Upper lobe of left lung (tissue), 6 donors: ENCODE results near the gene COL19A1. TPM values are rescaled to one million over a fixed set of nuclear protein-coding genes. Genes with fewer than 3 reads are reported as not detected.
"Not testable (repeated sequence)": the region's sequence is repeated elsewhere in the genome, so short reads cannot be mapped to it uniquely, and the experiment has no call there.

ENCODE experiments used
- ATAC-seq, 2 donors: fragments of 200-7000 bp; cut with Tn5 transposase; one replicate each; pipeline ENCODE4 v1.9.1; 2022; ENCODE audit warnings: mild to moderate bottlenecking in 2 of 2, moderate library complexity in 2 of 2; ENCODE audit not compliant: low FRiP score in 2 of 2
- DNase-seq, 2 donors: peaks; one replicate each; pipeline ENCODE4 v3.0.0-alpha.2; 2019 to 2020
- H3K27ac ChIP-seq, 4 donors: fragments of 200-600 bp; sonication (generic); one replicate each; pipeline ENCODE4 v1.5.1; 2016 to 2019
- H3K27me3 ChIP-seq, 4 donors: fragments of 200-600 bp; sonication (generic); one replicate each; pipeline ENCODE4 v1.5.1; 2017 to 2019
- H3K36me3 ChIP-seq, 4 donors: fragments of 200-600 bp; sonication (generic); one replicate each; pipeline ENCODE4 v1.5.1; 2016 to 2019
- H3K4me1 ChIP-seq, 4 donors: fragments of 200-600 bp; sonication (generic); one replicate each; pipeline ENCODE4 v1.5.1; 2018 to 2019
- H3K4me3 ChIP-seq, 4 donors: fragments of 200-600 bp; sonication (generic); one replicate each; pipeline ENCODE4 v1.5.1; 2017 to 2019; ENCODE audit warnings: mild to moderate bottlenecking in 2 of 4, moderate library complexity in 1 of 4
- H3K9me3 ChIP-seq, 4 donors: fragments of 200-600 bp; sonication (generic); one replicate each; pipeline ENCODE4 v1.5.1; 2018 to 2019
- EP300 ChIP-seq, 4 donors: sonication (generic); formaldehyde crosslinking; IDR thresholded peaks; one replicate each; pipeline ENCODE4 v1.5.1; 2017; ENCODE audit warnings: antibody characterized with exemption in 4 of 4, control low read depth in 2 of 4
- POLR2A ChIP-seq, 4 donors: fragments of 450-650 bp; IDR thresholded peaks; one replicate each; pipeline ENCODE4 v1.5.1; 2016 to 2017; ENCODE audit warnings: antibody characterized with exemption in 4 of 4, mild to moderate bottlenecking in 2 of 4
- POLR2AphosphoS5 ChIP-seq, 2 donors: sonication (generic); formaldehyde crosslinking; IDR thresholded peaks; one replicate each; pipeline ENCODE4 v1.5.1; 2017; ENCODE audit warnings: antibody characterized with exemption in 2 of 2
- WGBS, 2 donors: methylation state at CpG; one replicate each; pipeline ENCODE4 v1.1.5; 2017 to 2018; 5-methylcytosine and 5-hydroxymethylcytosine counted together
- total RNA-seq, 6 donors: library from RNA; depleted of rRNA in 4 of 6; stranded (reverse); fragments of >200 nt in 4 of 6; gene quantifications; one replicate each; pipeline versions ENCODE4 v1.1.0 to v1.2.1, GENCODE V29; 2016 to 2021
- TF ChIP-seq, protein P1 (sequence below), 6 experiments: fragments of 450-650 bp in 4 of 6; fragments of 200-600 bp in 2 of 6; sonication (generic) in 2 of 6; IDR thresholded peaks; one replicate each; pipeline ENCODE4 v1.5.1; 2016 to 2019; ENCODE audit warnings: antibody characterized with exemption in 6 of 6
- donor health status: DM: no; HTN: no; CAD: no; lungs with moderate emphysema.
- donor health status: DM: no; HTN: yes; CAD: no; lungs with severe emphysema.

The COL19A1 gene
- total RNA-seq, 6 donors from 2014 or later = 0.49 to 1.0 TPM; not detected in 4

DNA sequence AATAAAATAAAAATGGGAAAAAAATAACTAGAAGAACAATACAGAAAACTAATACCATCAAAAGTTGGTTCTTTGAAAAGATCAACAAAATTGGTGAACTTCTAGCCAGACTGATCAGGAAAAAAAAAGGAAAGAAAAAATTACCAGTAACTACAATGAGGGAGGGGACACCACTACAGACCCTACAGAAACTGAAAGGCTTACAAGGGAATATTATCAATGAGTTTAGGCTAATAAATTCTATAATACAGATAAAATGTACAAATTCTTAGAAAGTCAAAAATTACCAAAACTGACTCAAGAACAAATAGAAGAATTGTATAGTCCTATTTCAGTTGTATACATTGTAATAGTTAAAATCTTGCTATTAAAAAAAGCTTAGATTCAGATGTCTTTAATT is 141.8 kb downstream of the COL19A1 start:
- Histone ChIP-seq H3K27me3 (no peaks in the 10 kb centered on the region), H3K27ac (no peak overlapping the region), H3K36me3 (no peaks in the 10 kb centered on the region), H3K4me3 (no peak overlapping the region), H3K9me3 (peaks cover 0 to 3% (median 0%) of the 10 kb centered on the region in 4 donors), H3K4me1 (no peaks in the 10 kb centered on the region)
- ATAC-seq = no peak
- no peak for DNase-seq
- TF ChIP-seq POLR2A (IDR thresholded peaks at IDR 0.05) (no peak), POLR2AphosphoS5 (IDR thresholded peaks at IDR 0.05) (no peak), EP300 (IDR thresholded peaks at IDR 0.05) (no peak)
- TF ChIP-seq, protein P1, sequence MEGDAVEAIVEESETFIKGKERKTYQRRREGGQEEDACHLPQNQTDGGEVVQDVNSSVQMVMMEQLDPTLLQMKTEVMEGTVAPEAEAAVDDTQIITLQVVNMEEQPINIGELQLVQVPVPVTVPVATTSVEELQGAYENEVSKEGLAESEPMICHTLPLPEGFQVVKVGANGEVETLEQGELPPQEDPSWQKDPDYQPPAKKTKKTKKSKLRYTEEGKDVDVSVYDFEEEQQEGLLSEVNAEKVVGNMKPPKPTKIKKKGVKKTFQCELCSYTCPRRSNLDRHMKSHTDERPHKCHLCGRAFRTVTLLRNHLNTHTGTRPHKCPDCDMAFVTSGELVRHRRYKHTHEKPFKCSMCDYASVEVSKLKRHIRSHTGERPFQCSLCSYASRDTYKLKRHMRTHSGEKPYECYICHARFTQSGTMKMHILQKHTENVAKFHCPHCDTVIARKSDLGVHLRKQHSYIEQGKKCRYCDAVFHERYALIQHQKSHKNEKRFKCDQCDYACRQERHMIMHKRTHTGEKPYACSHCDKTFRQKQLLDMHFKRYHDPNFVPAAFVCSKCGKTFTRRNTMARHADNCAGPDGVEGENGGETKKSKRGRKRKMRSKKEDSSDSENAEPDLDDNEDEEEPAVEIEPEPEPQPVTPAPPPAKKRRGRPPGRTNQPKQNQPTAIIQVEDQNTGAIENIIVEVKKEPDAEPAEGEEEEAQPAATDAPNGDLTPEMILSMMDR (IDR thresholded peaks at IDR 0.05) = no peak

GRCh38 chr6:70010339-70010738 is 144.0 kb downstream of the COL19A1 start:
- not testable (repeated sequence) for H3K36me3 ChIP-seq, H3K27me3 ChIP-seq, H3K27ac ChIP-seq, H3K4me3 ChIP-seq, H3K4me1 ChIP-seq, H3K9me3 ChIP-seq, ATAC-seq
- peak in 1 of 2 donors; percentile 33 for DNase-seq
- 93 to 94% methylated on average over 23 to 28 of the region's 28 CpGs for WGBS, 2 donors

GRCh38 chr6:70023201-70023600 is 156.8 kb downstream of the COL19A1 start:
- H3K4me1 ChIP-seq, ATAC-seq: not testable (repeated sequence)
- 88 to 93% methylated on average over 10 of the region's 10 CpGs for WGBS, 2 donors

DNA sequence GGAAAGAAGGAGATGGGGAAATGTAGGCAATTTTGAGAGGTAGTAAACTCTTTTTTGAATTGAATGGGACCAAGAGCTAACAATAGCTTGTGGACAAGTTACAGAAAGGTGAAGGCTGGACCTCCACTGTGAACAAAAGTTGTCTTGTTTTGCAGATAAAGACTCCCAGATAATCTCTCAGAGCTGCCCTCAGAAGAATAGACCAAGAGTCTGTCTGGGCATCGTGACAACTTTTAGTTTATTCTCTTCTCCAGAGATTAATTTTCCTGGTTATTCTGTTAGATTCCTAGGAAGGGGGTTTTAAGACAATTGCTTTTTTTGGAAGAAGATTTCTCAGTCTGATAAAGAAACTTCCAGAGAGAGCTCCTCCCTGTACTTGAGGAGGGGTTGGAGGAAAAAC is 161.9 kb downstream of the COL19A1 start:
- DNase-seq (no peak), ATAC-seq (no peak)
- Histone ChIP-seq H3K4me1 (no peaks in the 10 kb centered on the region), H3K27me3 (no peaks in the 10 kb centered on the region), H3K36me3 (no peaks in the 10 kb centered on the region), H3K4me3 (no peak overlapping the region), H3K9me3 (no peaks in the 10 kb centered on the region), H3K27ac (no peak overlapping the region)
- 50 to 54% methylated on average over 1 of the region's 1 CpG for WGBS, 2 donors
- no peak for TF ChIP-seq EP300 (IDR thresholded peaks at IDR 0.05)
- no peak for TF ChIP-seq POLR2A (IDR thresholded peaks at IDR 0.05)
- TF ChIP-seq, protein P1 (IDR thresholded peaks at IDR 0.05) = no peak
- TF ChIP-seq POLR2AphosphoS5 (IDR thresholded peaks at IDR 0.05) = no peak

More at GRCh38 chr6:70023201-70023600, 156.8 kb downstream of the COL19A1 start:
- not testable (repeated sequence) for H3K9me3 ChIP-seq, H3K27me3 ChIP-seq, H3K36me3 ChIP-seq, H3K4me3 ChIP-seq, H3K27ac ChIP-seq, DNase-seq

- TF ChIP-seq, protein P1 (IDR thresholded peaks at IDR 0.05) = no peak
- Histone ChIP-seq H3K36me3 (no peaks in the 10 kb centered on the region), H3K27ac (no peak overlapping the region), H3K4me1 (no peaks in the 10 kb centered on the region), H3K27me3 (no peaks in the 10 kb centered on the region), H3K9me3 (no peaks in the 10 kb centered on the region), H3K4me3 (no peak overlapping the region)
- DNase-seq (no peak), ATAC-seq (no peak)
Measured at GRCh38 chr6:70028926-70029325, 162.6 kb downstream of the COL19A1 start.

- TF ChIP-seq POLR2A (IDR thresholded peaks at IDR 0.05) = no peak
- TF ChIP-seq POLR2AphosphoS5 (IDR thresholded peaks at IDR 0.05) = no peak
- TF ChIP-seq EP300 (IDR thresholded peaks at IDR 0.05) = no peak
- TF ChIP-seq, protein P1 (IDR thresholded peaks at IDR 0.05) = no peak
- Histone ChIP-seq H3K36me3 (no peaks in the 10 kb centered on the region), H3K4me1 (no peaks in the 10 kb centered on the region), H3K27me3 (no peaks in the 10 kb centered on the region), H3K4me3 (no peak overlapping the region), H3K9me3 (no peaks in the 10 kb centered on the region), H3K27ac (no peak overlapping the region)
- 88 to 92% methylated on average over 3 of the region's 3 CpGs for WGBS, 2 donors
- ATAC-seq (no peak), DNase-seq (no peak)
Measured at GRCh38 chr6:70033781-70034180, 167.4 kb downstream of the COL19A1 start.
